K562 (cell line): Measurements from ENCODE around the gene FOXP4.

ENCODE experiments used
- EWSR1 ChIP-seq: fragments of 450-650 bp; IDR thresholded peaks from 2 replicates; pipeline ENCODE4 v1.6.1; 2018; ENCODE audit warnings: borderline replicate concordance, mild to moderate bottlenecking, low read depth, moderate library complexity; ENCODE audit not compliant: partially characterized antibody
- EZH2 ChIP-seq: IDR thresholded peaks from 2 replicates; pipeline ENCODE4 v1.6.1; 2012; ENCODE audit warnings: low read depth, mild to moderate bottlenecking, inconsistent platforms, low read length, borderline replicate concordance
- HNRNPH1 ChIP-seq: fragments of 200-400 bp; formaldehyde crosslinking; optimal IDR thresholded peaks from 2 replicates; pipeline ENCODE3; 2017; ENCODE audit warnings: low read depth, mild to moderate bottlenecking, low read length, moderate library complexity
- NONO ChIP-seq, 2 experiments: fragments of 200-400 bp in 1 of 2; fragments of 450-650 bp in 1 of 2; formaldehyde crosslinking in 1 of 2; IDR thresholded peaks; 2 replicates each; pipeline ENCODE4 v1.6.1; 2017; ENCODE audit warnings: low read depth in 2 of 2, mild to moderate bottlenecking in 2 of 2, moderate library complexity in 2 of 2, low read length in 1 of 2
- SMC3 ChIP-seq: conservative IDR thresholded peaks from 2 replicates; pipeline ENCODE4 v1.6.1; 2011; ENCODE audit warnings: low read depth, low read length, improper control_type of control experiment; ENCODE audit not compliant: insufficient read depth
- SP1 ChIP-seq: sonication (generic); formaldehyde crosslinking; IDR thresholded peaks from 2 replicates; pipeline ENCODE4 v1.8.1; 2022; ENCODE audit warnings: mild to moderate bottlenecking, missing genetic modification reagents
- ZNF717 ChIP-seq: fragments of 250-450 bp; sonication (Bioruptor Pico); IDR thresholded peaks from 2 replicates; pipeline ENCODE4 v1.5.0; 2021
- TF ChIP-seq, protein P1 (sequence below), 2 experiments: fragments of 450-650 bp in 1 of 2; sonication (generic) in 1 of 2; formaldehyde crosslinking in 1 of 2; IDR thresholded peaks; 2 replicates each; pipeline versions ENCODE4 v1.7.1 to v1.9.0; 2016 to 2022; ENCODE audit warnings: inconsistent platforms in 1 of 2, mild to moderate bottlenecking in 1 of 2, missing genetic modification reagents in 1 of 2

DNA sequence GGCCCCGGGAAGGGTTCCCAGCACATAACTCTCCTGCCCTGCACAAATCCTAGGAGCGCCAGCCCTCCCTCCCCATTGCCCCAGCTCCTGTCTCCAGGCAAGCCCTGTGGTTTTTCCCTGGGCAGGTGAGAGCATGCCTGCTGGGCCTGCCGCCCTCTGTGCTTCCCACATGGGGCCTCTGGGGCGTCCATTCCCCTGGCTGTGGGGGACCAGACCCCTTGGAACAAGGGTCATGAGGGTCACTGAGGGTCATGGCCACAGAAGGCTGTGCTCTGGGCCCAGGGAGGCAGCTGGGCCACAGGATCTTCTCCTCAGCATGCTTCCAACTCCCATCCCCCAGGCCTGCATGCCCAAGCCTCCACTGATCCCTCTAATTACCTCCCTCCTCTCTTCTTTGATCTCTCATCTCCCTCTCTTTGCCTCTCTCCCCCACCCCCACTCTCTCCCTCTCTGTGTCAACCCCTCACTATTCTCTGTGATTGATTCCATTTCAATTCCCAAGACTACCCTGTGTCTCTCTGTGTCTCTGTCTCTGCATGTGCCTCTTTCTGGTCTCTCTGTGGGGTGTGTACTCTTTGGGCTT, 98.2 kb downstream of the FOXP4 start:
- TF ChIP-seq SMC3 (no peak), NONO (IDR thresholded peaks at IDR 0.05; ENCODE audit: low read depth in 2 of 2, low read length in 1 of 2) (no peak), EZH2 (no peak), SP1 (CRISPR knock-in tag) (no peak), EWSR1 (no peak), HNRNPH1 (no peak), ZNF717 (CRISPR knock-in tag) (no peak)
- TF ChIP-seq, protein P1, sequence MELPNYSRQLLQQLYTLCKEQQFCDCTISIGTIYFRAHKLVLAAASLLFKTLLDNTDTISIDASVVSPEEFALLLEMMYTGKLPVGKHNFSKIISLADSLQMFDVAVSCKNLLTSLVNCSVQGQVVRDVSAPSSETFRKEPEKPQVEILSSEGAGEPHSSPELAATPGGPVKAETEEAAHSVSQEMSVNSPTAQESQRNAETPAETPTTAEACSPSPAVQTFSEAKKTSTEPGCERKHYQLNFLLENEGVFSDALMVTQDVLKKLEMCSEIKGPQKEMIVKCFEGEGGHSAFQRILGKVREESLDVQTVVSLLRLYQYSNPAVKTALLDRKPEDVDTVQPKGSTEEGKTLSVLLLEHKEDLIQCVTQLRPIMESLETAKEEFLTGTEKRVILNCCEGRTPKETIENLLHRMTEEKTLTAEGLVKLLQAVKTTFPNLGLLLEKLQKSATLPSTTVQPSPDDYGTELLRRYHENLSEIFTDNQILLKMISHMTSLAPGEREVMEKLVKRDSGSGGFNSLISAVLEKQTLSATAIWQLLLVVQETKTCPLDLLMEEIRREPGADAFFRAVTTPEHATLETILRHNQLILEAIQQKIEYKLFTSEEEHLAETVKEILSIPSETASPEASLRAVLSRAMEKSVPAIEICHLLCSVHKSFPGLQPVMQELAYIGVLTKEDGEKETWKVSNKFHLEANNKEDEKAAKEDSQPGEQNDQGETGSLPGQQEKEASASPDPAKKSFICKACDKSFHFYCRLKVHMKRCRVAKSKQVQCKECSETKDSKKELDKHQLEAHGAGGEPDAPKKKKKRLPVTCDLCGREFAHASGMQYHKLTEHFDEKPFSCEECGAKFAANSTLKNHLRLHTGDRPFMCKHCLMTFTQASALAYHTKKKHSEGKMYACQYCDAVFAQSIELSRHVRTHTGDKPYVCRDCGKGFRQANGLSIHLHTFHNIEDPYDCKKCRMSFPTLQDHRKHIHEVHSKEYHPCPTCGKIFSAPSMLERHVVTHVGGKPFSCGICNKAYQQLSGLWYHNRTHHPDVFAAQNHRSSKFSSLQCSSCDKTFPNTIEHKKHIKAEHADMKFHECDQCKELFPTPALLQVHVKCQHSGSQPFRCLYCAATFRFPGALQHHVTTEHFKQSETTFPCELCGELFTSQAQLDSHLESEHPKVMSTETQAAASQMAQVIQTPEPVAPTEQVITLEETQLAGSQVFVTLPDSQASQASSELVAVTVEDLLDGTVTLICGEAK (IDR thresholded peaks at IDR 0.05) = no peak
- TF ChIP-seq, protein P1 (CRISPR knock-in tag; IDR thresholded peaks at IDR 0.05) = no peak
